ENCODE results near the gene CCNI2.

The CCNI2 gene

DNA sequence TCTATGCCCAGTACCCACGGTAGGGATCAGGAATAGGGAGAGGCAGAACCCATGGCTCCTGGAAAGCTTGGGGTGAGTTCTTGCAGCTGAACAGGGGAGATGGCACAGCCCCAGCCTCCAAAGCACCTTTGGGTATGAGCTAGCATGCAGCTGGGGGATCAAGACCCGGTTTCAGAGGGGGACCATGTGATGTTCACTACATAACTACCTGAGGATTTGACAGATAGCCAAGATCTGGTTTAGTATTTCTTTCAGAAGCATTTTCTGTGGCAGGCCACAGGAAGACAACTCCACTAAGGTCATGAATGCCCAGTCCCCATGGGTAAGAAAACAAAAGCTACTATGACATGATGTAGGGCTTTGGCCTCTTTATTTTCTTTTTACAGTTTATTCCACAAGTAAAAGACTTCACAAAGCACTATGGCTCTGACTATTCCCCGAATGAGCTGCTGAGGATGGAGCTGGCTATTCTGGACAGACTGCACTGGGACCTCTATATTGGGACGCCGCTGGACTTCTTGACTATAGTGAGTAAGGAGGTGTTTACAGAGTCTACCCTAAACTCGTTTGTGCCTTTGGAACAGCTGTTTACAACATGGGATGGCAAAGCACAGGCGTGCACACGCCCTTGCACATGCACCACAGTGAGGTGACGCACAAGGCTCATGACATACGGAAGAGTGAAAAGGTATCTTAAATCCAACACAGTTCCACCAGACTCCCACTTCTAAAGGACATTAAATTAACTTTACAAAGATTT lies 3.4 kb downstream of the CCNI2 start:
- DNase-seq (no peak), ATAC-seq (no peak)

DNA sequence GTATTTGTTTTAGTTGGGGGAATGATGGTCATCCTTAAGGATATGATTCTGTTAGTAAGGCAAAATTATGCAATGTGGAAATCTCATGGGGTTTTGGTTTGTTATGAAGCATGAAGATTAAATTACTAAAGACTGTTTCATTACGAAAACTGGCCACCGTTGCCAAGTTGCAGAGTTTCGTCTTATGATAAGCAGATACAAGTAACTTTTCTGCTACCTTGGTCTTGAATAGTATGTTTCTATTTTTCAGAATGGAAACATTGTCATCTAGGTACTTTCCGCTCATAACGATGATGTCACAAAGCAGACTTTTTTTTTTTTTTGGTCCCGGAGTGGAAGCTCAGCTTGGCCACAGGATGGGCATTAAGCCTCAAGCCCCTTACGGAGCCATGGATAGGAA lies 4.2 kb downstream of the CCNI2 start:
- no peak for DNase-seq
- ATAC-seq = peak; percentile 22

DNA sequence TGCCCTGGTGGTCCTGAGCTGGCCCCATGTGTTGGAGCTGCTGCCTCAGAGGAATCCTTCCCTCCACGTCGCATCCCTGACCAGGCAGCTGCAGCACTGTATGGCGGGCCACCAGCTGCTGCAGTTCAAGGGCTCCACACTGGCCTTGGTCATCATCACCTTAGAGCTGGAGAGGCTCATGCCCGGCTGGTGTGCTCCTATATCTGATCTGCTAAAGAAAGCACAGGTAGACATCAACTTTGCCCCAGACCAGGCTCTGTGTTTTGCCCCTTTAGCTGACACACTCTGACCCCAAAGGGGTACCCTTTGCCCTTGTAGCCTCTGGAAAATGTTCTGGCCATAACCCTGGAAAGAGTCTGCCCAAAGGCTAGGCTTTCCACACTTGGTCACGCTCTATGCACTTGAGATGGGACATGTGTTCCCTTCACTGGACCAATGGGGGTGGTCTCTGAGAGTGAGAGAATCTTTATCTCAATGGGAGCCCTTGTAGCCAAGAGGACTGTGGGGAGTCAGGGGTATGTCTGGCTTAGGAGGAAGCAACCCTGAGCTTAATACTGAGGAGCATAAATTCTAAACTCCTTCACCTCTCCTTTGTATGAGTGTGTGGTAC lies 4.8 kb downstream of the CCNI2 start:
- DNase-seq (no peak), ATAC-seq (no peak)

- no peak for ATAC-seq
- no peak for DNase-seq
Measured at GRCh38 chr5:132752581-132753125, 5.4 kb downstream of the CCNI2 start.

DNA sequence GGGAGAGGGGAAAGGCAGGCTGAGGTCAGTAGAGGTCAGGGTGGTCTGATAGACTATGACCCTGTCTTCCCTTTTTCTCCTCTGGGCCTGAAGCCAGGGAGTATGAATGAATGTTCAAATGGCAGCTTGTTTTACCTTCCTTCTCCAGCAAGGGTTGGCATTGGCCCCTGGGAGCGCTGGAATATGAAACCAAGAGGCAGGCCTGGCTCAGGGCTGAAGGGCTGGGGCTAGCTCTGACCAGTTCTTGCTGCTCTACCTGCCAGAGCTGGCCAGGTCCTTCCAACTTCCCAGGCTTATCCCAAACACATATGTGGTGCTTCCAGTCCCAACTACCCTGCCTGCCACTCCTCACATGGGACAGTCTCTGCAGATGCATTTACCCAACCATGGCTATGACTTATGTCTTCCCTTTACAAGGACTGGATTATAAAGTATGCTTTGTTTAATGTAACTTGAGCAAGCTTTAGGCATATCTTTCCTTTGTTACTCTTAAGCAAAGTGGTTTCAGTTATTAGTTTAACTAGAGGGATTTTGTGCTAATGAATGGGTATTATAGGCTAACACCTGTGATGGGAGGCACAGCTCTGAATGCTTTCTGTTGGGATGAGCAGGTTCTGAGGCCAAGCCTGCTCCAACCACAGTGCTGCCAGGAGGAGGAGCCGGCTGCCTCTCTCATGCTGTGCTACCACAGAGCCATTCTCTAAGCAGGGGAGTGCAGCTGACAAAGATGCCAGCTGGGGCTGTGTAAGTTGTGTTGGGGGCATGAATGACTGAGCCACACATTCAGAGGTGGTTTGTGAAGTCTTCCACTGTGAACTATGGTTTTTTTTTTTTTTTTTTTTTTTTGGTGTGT lies 6.1 kb downstream of the CCNI2 start:
- ATAC-seq (peak; percentile 66), DNase-seq (no peak)

- ATAC-seq (no peak), DNase-seq (no peak)
Measured at GRCh38 chr5:132754111-132754510, 6.9 kb downstream of the CCNI2 start.

GRCh38 chr5:132754947-132755346 lies 7.7 kb downstream of the CCNI2 start:
- ATAC-seq (no peak), DNase-seq (no peak)

DNA sequence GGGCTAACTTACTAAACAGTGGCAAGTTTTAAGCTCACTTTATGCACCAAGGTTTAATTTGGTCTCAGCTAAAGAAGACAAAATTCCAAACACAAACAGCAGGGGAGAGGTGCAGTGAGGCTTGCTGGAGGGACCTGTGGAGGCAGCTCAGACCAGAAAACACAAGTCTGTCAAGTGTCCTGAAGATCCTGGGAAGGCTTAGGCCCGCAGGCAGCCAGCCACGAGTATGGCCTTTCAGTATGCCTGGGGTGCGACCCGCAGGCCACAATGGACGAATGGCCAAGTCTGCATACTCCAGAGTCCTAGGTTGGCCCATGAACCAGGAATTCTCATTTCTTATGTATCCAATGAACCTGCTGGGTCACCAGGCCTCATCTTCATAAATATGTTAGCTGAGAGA lies 9.3 kb downstream of the CCNI2 start:
- DNase-seq (no peak), ATAC-seq (no peak)

GRCh38 chr5:132758451-132758850 lies 11.2 kb downstream of the CCNI2 start:
- DNase-seq (no peak), ATAC-seq (no peak)

DNA sequence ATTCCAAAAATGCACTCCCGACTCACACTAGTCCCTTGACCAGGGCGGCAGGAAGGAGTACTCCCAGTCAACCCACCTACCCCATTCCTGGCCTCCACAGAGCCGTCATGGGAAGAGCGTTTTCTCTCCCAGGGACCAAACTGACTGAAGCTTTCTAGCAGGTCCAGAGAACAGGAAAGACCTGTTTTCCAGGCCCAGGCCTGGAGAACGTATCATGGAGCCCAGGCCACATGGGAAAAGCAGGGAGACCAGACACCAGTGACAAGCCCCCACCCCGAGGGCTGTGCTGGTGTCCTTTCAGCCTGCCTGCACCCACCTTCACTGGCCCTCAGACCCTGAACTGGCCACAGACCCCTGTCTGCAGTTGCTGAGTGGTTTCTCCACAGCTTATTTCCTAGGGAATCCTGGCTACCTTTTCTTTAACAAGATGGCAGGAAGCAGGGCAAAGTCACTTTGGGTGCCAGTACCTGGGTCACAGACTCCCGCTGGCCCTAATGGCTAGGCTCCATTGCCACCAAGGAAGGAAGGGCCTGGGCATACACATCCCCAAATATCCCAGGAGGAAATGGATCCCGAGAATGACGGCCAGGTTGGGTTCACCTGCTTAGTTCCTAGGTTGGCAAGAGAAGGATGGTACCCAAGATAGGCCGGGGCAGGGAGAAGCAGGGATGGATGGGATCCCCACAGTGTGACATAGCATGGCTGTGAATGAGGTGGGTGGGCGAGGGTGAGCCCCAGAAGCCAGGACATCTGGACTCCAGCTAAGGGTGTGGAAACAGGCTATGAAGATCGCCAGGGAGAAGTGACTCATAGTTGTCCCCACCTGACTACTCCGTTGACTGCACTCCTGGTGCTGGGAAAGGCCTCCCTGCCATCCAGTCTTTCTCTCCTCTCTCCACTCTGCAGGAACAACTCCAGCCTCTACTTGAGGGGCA lies 12.2 kb downstream of the CCNI2 start:
- DNase-seq = no peak
- ATAC-seq = no peak

DNA sequence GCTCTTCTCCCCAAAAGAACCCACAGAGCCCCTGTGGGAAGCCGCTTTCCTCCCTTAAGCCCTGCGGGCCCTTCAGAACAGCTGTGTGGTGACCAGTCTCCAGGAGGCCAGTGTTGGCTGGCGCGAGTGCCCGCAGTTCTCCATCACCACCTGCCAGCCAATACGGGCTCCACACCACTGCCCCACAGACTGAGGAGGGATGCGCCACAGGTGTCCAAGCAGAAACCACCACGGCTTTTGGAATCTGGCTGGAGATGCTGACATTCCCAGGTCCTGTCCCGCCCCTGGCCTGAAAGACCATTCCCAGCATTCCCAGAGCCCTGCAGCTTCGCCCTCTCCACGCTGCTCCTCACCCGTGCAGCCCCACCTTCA lies 12.8 kb downstream of the CCNI2 start:
- ATAC-seq (no peak), DNase-seq (no peak)

DNA sequence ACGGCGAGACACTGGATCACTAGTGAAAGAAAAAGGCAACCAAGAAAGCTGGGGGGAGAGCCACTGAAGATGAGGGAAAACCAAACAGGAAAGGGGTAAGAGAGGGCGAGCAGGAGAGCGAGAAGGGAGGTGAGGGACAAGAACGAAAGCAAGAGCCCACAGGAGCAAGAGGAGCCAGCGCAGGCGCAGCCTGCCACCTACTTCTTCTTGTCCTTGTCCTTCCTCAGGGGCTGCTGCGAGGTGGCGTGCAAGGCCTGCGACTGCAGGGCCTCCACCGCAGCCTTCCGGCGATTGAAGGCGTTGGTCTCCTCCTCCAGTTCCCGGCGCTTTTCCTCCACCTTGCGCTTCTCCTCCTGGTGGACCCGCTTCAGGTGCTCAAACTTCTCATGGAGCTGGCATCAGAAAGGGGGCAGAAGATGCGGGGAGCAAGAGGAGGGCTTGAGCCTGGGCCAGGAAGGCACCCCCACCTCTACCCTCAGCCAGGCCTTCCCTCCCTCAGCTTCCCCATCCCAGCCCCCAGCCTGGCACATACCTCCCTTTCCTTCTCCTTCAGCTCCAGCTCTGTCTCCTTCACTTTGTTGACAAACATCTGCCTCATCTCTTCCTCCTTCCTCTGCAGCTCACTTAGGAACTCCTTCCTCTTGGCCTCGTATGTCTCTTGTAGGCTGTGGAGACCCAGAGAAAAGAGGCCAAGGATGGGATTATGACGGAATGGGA lies 13.5 kb downstream of the CCNI2 start:
- no peak for ATAC-seq
- no peak for DNase-seq

- no peak for DNase-seq
- ATAC-seq = no peak
Measured at GRCh38 chr5:132761321-132762240, 14.4 kb downstream of the CCNI2 start.

DNA sequence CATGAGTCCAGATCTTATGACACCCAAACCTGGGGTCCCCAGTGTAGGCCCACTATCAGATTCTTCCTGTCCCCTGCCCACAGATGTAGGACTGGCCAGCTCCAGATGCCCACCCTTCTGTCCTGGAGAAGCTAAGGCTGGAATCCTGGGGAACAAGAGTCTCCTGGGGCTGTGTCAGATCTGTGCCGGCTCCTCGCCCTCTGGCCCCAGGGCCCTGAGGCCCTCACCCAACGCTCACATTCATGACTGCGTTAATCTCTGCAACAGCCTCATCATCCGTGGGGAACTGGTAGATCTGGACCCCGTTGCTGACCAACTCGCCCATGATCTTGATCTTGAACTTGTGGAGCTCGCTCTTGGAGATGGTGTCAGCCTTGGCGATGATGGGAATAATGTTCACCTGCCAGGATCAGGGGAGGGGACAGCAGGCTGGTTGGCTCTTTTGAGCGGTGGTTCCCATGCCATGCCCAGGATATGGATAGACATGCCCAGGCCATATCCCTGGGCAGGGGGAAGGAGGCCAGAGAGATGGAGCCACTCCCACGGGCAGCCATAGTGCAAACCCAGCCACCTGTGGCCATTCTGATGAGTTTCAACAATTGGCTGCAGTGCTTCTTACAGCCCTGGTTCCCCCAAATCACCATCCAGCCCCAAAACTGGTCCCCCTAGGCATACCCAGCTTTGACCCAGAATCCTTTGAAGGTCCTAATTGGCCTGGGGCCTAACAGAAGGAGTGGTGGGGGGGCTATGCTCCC lies 15.2 kb downstream of the CCNI2 start:
- no peak for ATAC-seq
- no peak for DNase-seq

DNA sequence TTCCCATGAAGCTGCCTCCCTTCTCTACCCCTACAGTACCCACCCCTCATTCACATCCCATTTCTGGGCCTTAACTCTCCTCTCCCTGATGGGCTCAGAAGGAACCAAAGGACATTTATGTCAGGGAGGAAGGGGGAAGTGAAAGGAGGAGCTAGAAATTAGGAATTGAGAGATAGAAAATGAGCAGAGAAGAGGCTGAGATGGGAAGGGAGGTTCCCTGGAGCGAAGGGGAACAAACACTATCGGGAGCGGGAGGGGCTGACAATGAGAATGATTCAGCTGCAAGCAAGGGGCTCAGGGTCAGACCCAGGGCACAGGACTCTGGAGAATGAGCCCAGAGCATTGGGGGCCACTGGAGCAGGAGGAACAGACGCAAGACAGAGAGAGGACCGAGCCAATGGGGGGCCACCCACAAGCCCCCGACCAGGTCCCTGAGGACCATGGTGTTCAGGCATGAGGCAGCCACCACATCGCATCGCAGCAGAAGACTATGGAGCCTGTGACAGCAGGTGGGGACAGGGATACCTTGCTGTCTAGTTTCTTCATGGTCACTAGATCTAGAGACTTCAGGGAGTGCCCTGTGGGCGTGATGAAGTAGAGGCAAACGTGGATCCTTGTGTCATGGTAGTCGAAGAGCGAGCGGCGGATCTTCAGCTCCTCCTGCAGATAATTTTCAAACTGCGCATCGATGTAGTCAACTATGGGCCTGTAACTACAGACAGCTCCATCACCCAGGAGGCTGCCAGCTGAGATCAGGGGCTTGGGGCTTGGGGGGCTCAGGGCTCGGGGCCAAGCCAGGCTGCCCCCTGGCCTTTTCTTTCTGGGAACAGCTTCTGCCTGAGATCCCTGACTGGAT lies 16.2 kb downstream of the CCNI2 start:
- no peak for ATAC-seq
- no peak for DNase-seq

DNA sequence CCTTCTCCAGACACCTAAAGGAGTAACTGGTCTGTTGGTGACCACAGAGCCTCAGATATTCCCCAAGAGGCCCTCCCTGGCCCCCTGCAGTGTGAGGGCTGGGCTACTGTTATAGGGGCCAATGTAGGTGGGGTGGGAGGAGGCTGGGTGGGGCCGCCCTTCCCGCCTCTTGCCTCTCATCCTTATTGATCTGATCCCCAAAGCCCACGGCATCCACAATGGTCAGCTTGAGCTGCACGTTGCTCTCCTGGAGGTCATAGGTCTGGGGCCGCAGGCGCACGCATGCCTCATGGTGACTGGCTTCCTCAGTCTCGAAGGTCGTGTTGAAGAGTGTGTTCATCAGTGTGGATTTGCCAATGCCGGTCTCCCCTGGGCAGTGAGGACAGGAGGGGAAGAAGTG lies 16.8 kb downstream of the CCNI2 start:
- no peak for DNase-seq

GRCh38 chr5:132764671-132765238 lies 17.5 kb downstream of the CCNI2 start:
- ATAC-seq = no peak
- no peak for DNase-seq

More for the DNA sequence above, 16.8 kb downstream of the CCNI2 start:
- no peak for ATAC-seq

Data from stimulated activated naive CD8-positive, alpha-beta T cell treated with anti-CD3 and anti-CD28 coated beads, Interleukin-15, Interleukin-2, amounts not matched to agents 100 U/mL and 50 U/mL, for 24 hours (primary cell).